Glutamatergic neuron (in vitro differentiated cells): ENCODE data around the gene PHB1. TPM values are rescaled to one million over a fixed set of nuclear protein-coding genes. Genes with fewer than 3 reads are reported as not detected.

Source experiments
- DNase-seq: peaks from one replicate; pipeline ENCODE4 v3.0.0; 2022
- H3K27ac Mint-ChIP-seq: one replicate; pipeline ENCODE4 v1.8.0; 2020; ENCODE audit warnings: mild to moderate bottlenecking, mixed read lengths, inconsistent platforms; ENCODE audit not compliant: unreplicated experiment
- H3K27me3 Mint-ChIP-seq: one replicate; pipeline ENCODE4 v1.8.0; 2020; ENCODE audit warnings: mild to moderate bottlenecking, moderate library complexity, mixed read lengths, inconsistent platforms; ENCODE audit not compliant: unreplicated experiment
- H3K36me3 Mint-ChIP-seq: one replicate; pipeline ENCODE4 v1.8.0; 2020; ENCODE audit warnings: mild to moderate bottlenecking, mixed read lengths, inconsistent platforms; ENCODE audit not compliant: unreplicated experiment
- H3K4me1 Mint-ChIP-seq: one replicate; pipeline ENCODE4 v1.8.0; 2020; ENCODE audit warnings: mild to moderate bottlenecking, low read depth, mixed read lengths, inconsistent platforms; ENCODE audit not compliant: unreplicated experiment
- H3K4me3 Mint-ChIP-seq: one replicate; pipeline ENCODE4 v1.8.0; 2020; ENCODE audit warnings: mild to moderate bottlenecking, mixed read lengths, inconsistent platforms; ENCODE audit not compliant: unreplicated experiment
- H3K9me3 Mint-ChIP-seq: one replicate; pipeline ENCODE4 v1.8.0; 2020; ENCODE audit warnings: mild to moderate bottlenecking, moderate library complexity, mixed read lengths, inconsistent platforms; ENCODE audit not compliant: unreplicated experiment
- total RNA-seq: library from RNA; stranded (reverse); fragmentation: NEBNext Ultra II Directional; extraction: Animal tissue kit (Norgen Biotek cat#: 25700); gene quantifications from one replicate; pipeline ENCODE4 v1.2.1, GENCODE V29; 2021; ENCODE audit not compliant: unreplicated experiment
- TF ChIP-seq, protein P1 (sequence below): fragments of 200-600 bp; sonication (generic); IDR thresholded peaks from one replicate; pipeline ENCODE4 v1.5.0; 2021; ENCODE audit not compliant: partially characterized antibody, unreplicated experiment

PHB1 gene
- total RNA-seq, 1 donor from 2014 or later = 134 TPM

DNA sequence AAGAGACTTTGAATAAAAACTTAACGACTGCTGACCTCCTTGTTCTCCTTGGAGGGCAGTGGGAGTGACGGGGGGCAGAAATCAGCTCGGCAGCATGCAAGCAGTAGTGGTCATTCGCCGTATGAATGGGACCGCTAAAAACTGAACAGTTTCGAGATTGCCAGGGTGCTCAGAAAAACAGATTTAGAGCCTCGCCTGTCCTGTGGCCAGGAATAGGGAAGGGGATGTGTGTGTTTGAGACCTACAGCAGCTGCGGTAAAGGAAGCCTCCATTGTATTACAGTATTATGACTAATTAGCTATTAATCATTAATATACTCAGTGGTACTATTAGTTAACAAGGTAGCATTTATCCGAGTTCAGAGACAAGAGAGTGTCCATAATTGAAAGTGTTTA lies 52.0 kb downstream of the PHB1 start:
- peaks cover 11% of the 10 kb centered on the region for H3K4me1 Mint-ChIP-seq
- TF ChIP-seq, protein P1, sequence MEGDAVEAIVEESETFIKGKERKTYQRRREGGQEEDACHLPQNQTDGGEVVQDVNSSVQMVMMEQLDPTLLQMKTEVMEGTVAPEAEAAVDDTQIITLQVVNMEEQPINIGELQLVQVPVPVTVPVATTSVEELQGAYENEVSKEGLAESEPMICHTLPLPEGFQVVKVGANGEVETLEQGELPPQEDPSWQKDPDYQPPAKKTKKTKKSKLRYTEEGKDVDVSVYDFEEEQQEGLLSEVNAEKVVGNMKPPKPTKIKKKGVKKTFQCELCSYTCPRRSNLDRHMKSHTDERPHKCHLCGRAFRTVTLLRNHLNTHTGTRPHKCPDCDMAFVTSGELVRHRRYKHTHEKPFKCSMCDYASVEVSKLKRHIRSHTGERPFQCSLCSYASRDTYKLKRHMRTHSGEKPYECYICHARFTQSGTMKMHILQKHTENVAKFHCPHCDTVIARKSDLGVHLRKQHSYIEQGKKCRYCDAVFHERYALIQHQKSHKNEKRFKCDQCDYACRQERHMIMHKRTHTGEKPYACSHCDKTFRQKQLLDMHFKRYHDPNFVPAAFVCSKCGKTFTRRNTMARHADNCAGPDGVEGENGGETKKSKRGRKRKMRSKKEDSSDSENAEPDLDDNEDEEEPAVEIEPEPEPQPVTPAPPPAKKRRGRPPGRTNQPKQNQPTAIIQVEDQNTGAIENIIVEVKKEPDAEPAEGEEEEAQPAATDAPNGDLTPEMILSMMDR = no peak
- peak overlapping the region; percentile 52 for H3K27ac Mint-ChIP-seq
- peaks cover 10% of the 10 kb centered on the region for H3K27me3 Mint-ChIP-seq
- H3K9me3 Mint-ChIP-seq = peaks cover 6% of the 10 kb centered on the region
- peak overlapping the region; percentile 92 for H3K4me3 Mint-ChIP-seq
- no peaks in the 10 kb centered on the region for H3K36me3 Mint-ChIP-seq
- DNase-seq = no peak

DNA sequence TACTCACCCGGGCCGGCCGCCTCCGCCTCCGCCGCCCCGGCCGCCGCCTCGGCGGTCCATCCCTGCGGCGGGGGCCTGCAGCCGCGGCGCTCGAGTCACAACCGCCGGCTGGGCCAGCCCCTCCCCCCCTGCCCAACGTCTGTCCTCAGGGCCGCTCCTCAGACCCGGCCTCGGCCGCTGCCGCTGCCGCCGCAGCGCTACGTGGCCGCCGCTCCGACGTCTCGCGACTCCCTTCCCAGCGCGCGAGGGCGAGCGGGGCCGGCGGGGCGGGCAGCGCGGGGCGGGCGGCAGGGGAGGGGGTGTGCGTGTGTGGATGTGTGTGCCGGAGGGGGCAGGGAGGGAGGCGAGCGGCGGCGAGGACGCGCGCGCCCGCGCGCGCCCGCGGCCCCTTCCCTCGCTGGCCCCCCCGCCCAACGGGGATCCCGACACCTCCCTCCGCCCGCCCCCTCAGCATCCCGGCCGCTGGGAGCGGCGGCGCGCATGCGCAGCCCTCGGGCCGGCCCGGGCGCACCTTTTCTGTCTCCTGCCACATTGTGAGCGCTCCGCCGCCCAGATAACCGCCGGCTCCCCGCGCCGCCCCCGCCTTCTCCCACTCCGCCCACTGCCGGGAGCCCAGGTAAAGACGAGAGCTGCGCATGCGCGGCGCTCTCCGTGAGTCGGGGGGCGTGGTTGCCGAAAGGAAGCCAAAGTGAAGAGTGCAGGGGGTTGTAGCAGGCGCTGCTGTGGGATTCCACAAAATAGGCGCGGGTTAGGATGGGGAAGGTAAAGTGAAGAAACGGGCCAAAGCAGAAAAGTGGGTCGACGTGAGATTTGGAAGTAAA lies 52.6 kb downstream of the PHB1 start, which contains the start of gene ZNF652:
Gene ZNF652 (minus strand): TSS at position 349 of the 821 bp plus-strand sequence. CDS start 44,525 bp downstream, outside the sequence.
- Mint-ChIP-seq H3K4me1 (peaks cover 11% of the 10 kb centered on the region), H3K27ac (peak within 1 kb of the TSS; percentile 81), H3K4me3 (peak within 1 kb of the TSS; percentile 98), H3K36me3 (no peaks in the 10 kb centered on the region), H3K9me3 (peaks cover 6% of the 10 kb centered on the region), H3K27me3 (peaks cover 10% of the 10 kb centered on the region)
- peak; percentile 89 for DNase-seq
- TF ChIP-seq, protein P1 = no peak

DNA sequence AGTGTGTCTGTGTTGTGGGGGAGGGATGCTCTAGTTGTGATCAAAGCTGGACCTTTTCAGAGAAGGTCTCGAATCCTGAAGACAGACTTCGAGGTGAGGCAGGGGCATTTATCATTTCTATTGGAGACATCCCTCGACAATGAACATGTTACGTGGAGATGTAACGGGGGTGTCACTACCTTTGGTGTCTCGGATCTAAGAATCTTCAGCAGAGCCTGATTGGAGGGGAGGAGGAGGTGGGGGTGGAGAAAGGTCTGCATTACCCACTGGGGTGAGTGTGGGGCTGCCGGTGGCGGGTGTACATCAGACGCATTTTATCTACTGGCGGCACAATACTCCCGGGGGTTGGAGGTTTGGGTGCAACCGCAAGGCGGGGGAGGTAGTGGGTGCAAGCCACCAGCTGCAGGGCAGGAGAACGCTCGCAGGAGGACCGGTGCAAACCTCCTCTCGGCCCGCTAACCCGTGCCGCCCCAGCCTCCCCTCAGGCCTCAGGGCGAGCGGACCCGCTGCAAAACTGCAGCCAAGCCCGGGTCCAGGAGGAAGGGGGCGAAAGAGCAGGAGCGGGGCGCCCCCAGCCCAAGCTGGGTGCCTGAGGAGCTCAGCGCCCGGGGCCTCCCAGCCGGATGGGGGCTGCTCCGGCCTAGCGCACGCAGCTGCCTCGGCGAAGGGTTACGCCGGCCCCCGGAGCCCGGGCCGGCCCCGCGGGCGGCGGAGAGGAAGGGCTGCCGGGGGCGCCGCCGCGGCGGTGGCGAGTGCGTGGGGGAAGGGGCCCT lies 53.4 kb downstream of the PHB1 start:
- Mint-ChIP-seq H3K27ac (peak overlapping the region; percentile 81), H3K27me3 (peaks cover 10% of the 10 kb centered on the region), H3K9me3 (peaks cover 6% of the 10 kb centered on the region), H3K4me3 (peak overlapping the region; percentile 98), H3K36me3 (no peaks in the 10 kb centered on the region), H3K4me1 (peaks cover 11% of the 10 kb centered on the region)
- TF ChIP-seq, protein P1 = no peak
- peak; percentile 48 for DNase-seq

DNA sequence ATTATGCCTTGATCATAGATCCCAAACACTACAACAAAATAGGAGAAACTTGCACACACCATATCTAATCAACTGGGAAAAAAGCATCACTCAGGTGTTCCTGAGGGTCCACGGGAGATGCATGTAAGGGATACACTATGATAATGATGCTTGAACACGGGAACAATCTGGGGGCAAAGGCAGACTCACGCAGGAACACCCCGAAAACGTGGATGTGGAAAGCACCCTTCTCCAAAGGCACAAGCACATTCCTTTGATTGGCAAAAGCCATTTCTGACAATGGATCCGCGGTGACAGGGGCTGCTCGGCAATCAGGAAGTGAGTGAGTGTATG lies 53.9 kb downstream of the PHB1 start:
- Mint-ChIP-seq H3K27ac (peak overlapping the region; percentile 81), H3K4me3 (peak overlapping the region; percentile 98), H3K36me3 (no peaks in the 10 kb centered on the region), H3K27me3 (peaks cover 10% of the 10 kb centered on the region), H3K9me3 (peaks cover 6% of the 10 kb centered on the region), H3K4me1 (peaks cover 11% of the 10 kb centered on the region)
- no peak for DNase-seq
- TF ChIP-seq, protein P1 = no peak
